GM19463 (cell line): ENCODE measurements around the gene RABL6.

Experiments
- ATAC-seq: cut with Tn5 transposase; IDR thresholded peaks from one replicate; pipeline ENCODE4 v1.9.1; 2021; ENCODE audit warnings: mild to moderate bottlenecking, moderate library complexity; ENCODE audit not compliant: unreplicated experiment

RABL6 gene

DNA sequence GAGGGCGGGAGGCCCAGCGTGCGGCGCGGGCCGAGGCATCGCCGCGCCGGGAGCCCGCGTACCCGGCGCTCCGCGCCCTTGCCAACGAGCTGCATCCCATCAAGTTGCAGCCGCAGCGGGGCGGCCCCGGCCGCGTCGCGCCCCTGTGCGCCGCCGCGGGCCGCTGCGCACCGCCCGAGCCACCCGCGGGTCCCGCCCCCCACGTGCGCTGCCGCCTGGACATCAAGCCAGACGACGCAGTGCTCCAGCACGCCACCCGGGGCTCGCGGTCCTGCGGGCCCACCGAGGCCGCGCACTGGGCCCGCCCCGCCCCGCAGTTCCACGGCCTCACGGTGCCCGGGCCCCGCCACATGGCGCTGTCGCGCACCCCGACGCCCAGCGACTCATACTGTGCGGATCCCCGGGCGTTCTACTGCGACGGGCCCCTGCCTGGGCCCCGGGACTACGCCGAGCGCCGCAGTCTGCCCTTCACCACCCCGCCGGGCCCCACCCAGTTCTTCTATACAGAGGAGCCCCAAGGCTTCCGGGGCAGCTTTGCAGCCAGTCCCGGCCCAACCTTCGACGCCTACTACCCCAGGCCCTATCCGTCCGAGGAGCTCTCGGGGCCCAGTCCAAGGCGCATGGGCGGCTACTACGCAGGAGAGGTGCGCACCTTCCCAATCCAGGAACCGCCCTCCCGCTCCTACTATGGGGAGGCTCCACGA, 37.2 kb downstream of the RABL6 start:
- no peak for ATAC-seq

DNA sequence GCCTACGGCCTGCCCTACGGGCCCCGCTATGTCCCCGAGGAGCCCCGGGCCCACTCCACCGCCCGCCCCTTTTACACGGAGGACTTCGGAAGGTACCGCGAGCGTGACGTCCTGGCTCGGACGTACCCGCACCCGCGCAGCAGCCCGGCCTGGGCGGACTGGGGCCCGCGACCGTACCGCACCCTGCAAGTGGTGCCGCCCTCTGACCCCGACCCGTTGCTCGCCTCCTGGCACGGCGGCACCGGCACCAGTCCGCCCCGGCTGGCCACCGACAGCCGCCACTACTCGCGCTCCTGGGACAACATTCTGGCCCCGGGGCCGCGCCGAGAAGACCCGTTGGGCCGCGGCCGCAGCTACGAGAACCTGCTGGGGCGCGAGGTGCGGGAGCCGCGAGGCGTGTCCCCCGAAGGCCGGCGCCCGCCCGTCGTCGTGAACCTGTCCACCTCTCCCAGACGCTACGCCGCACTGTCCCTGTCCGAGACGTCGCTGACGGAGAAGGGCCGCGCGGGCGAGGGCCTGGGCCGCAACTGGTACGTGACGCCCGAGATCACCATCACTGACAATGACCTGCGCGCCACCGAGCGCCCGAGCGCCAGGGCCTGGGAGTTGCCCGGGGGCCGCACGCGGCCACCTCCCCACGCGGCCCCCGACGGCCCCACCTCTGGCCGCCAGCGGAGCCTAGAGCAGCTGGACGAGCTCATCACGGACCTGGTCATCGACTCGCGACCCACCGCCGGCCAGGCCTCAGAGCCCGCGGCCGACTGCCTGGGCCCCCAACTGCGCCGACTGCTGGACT, 37.9 kb downstream of the RABL6 start:
- ATAC-seq = no peak

DNA sequence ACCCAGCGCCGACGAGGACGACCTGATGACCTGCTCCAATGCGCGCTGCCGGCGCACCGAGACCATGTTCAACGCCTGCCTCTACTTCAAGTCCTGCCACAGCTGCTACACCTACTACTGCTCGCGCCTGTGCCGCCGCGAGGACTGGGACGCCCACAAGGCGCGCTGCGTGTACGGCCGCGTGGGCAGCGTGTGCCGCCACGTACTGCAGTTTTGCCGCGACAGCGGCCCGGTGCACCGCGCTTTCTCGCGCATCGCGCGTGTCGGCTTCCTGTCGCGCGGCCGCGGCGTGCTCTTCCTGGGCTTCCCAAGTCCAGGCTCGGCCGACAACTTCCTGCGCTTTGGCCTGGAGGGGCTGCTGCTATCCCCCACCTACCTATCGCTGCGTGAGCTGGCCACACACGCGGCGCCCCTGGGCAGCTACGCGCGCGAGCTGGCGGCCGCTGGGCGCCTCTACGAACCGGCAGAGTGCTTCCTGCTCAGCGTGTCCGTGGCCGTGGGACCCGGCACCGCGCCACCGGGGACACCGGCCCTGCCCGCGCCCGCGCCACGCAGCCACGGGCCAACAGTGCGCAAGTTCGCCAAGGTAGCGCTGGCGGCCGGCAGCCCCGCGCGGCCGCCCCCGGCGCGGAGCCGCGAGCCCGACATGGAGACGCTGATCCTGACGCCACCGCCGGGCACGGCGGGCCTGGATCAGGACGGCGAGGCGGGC, 38.8 kb downstream of the RABL6 start:
- ATAC-seq = no peak

DNA sequence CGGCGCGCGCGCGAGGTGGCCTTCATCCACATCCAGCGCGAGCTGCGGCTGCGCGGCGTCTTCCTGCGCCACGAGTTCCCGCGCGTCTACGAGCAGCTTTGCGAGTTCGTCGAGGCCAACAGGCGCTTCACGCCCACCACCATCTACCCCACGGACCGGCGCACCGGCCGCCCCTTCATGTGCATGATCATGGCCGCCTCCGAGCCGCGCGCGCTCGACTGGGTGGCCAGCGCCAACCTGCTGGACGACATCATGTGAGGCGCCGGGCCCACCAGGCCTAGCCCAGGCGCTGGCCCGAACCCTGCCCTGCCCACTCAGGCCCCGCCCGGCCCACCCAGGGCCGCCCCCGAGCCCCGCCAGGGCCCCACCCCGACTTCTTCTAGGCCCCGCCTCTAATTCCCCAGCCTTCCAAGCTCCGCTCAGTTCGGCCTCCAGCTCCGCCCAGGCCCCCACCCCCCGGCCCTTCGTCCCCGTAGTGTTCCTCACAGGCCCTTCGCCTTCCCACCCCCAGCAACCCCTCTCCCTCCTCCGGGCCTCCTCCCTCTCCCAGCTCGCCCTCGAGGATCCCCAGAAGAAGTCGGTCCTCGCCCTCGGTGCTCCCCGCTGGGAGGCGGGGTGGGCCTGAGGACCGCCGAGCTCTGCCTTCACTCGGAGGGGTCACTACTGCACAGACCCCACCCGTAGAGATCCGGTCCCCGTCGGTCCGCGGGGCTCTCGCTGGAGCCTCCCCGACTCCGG, 39.5 kb downstream of the RABL6 start:
- ATAC-seq = no peak

DNA sequence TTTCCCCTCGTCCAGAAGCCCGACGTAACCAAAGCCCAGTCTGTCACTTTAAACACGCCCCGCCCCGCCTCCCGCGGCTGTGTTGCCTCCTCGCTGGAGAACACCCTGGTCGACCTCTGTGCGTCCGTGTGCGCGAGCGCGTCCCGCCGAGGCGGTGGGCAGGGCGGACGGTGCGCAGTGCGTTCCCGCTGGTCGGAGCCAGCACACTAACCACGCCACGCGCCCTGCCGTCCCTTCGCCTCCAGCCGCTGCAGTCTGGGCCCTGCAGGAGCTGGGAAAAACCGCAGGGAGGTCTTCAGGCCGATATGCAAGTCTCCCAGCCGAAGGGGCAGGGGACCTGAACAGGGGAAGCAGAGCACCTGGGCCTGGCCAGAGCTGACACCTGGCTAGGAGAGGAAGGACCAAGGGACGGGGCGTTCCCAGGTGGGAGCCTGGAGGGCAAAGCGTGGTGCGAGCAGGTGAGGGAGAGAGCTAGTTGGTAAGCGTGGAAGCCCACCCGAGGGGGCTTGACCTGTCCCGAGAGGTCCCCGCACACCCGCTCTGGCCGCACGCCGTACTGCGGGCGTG, 40.2 kb downstream of the RABL6 start:
- ATAC-seq = no peak

DNA sequence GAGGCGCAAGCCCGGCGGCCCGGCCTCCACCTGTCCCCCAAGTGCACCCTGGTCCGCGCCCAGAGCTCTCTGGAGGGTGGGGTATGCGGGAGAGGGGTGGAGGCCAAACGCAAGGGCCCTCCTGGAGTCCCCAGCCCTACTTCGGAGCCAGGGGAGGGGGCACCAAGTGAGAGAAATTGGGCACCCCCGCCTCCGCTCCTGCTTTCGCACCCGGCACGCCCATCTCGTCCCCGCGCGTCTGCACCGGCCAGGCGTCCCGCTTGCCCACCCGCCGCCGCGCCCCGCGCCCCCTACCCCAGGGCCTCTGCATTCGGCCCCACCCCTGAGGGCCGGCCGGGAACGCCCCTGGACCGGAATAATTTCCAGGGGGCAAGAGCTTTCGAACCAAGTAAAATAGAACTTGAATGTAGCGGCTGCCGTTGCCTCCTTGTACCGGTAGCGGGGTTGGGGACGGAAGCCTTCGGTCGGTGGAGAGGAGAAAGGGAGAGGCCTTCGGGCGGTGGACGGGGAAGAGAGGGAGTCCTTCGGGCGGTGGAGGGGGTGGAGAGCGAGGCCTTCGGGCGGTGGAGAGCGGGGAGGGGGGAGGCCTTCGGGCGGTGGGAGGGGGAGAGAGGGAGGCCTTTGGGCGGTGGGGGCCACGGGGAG, 40.8 kb downstream of the RABL6 start:
- peak; percentile 8 for ATAC-seq

DNA sequence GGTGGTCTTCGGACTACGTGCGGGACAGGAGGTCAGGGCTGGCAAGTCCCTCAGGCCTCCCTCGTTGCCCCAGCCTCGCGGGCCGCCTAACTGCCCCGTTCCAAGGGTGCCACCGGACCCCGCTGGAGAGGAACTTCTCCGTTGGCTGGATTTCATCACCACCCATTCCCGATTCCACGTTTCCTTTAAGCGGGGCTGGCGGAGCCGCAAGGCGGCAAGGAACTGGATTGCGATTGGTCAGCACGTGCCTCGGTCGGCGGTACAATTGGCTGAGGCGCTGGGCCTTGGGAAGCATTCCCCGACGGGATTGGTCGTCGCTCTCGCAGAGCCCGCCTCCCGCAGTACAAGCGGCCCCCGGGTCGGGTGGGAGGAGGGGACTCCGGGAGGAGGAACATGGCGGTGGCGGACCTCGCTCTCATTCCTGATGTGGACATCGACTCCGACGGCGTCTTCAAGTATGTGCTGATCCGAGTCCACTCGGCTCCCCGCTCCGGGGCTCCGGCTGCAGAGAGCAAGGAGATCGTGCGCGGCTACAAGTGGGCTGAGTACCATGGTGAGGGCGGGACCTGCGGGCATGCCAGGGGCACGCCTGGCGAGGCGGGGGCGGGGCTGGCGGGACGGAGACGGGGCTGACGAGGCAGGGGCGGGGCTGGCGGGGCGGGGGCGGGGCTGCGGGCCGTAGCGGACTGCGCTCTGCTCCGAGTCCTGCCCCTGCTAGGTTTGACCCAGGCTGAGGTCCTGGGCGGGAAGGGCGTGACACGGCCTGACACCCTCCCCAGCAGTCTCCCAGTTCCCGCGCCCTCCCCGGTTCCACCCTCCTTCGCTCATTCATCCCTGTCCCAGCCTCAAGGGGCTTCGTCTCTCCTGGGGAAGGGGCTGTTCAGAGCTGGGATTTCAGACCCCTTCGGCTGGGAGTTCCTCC, 41.6 kb downstream of the RABL6 start, which contains the start of gene PHPT1:
Gene PHPT1, plus strand, starts transcription at position 372 of the 922 bp plus-strand sequence. Its CDS starts 22 bp downstream, at position 394.
- ATAC-seq = peak; percentile 77

DNA sequence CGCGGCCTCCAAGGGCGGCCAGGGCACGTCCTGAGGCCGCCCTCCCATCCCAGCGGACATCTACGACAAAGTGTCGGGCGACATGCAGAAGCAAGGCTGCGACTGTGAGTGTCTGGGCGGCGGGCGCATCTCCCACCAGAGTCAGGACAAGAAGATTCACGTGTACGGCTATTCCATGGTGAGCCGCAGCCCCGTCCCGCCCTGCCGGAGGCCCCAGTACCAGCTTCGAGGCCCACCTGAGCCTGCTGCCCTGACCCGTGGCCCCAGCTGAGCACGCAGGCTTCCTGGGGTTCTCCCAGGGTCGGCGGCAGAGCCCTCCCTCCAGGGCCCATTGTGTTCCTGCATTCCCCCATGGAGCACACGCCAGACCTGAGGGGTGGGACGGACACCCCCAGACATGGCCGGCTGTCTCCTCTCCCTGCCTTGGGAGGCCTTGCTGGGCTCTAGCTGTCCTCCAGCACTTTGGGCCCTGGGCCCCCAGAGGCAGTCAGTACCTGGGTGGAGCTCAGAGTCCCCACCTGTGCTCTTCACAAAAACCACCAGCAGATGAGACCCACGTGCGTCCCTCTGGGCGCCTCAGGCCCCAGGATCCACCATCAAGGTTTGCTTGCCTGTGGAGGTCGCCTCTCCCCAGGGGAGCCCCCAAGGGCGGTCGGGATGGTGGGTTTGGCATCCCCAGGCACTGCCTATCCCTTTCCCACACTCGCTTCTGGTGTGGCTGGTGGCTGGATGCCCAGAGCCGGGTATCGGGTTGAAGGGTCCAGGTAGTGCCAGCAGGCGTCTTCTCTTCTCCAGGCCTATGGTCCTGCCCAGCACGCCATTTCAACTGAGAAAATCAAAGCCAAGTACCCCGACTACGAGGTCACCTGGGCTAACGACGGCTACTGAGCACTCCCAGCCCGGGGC, 42.5 kb downstream of the RABL6 start:
- no peak for ATAC-seq

DNA sequence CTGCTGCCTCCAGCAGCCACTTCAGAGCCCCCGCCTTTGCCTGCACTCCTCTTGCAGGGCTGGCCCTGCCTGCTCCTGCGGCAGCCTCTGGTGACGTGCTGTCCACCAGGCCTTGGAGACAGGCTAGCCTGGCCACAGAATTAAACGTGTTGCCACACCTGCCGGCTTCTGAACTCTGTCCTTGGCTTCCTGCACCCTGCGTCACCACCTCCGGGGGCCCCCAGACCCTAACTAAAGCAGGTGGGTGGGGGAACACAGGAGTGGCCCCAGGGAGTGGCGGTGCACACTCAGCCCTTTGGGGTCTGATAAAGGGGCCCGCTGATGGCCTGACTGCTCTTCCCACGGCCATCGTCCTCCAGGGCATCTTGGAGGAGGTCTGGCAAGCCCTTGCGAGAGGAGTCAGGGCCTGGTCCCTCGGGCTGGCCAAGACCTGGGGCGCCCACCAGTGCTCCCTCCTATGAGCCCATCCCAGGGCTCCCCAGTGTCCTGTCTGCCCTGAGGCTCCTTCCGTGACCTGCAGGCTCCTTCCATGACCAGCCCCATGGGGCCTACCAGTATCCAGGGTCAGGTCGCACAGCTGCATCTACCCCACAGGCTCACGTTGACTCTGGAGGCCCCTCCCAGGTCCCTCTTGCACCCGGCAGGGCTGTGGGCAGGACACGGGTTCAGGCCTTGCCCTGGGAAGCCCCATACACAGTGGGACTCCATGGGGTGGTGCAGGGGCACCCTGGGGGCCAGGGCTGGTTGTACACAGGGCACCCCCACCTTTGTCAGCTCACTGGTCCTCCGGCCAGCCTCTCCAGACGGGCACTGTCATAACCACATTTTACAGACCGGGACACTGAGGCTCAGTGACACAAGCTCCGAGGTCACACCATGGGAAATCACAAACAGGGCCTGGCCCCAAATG, 43.4 kb downstream of the RABL6 start:
- no peak for ATAC-seq

DNA sequence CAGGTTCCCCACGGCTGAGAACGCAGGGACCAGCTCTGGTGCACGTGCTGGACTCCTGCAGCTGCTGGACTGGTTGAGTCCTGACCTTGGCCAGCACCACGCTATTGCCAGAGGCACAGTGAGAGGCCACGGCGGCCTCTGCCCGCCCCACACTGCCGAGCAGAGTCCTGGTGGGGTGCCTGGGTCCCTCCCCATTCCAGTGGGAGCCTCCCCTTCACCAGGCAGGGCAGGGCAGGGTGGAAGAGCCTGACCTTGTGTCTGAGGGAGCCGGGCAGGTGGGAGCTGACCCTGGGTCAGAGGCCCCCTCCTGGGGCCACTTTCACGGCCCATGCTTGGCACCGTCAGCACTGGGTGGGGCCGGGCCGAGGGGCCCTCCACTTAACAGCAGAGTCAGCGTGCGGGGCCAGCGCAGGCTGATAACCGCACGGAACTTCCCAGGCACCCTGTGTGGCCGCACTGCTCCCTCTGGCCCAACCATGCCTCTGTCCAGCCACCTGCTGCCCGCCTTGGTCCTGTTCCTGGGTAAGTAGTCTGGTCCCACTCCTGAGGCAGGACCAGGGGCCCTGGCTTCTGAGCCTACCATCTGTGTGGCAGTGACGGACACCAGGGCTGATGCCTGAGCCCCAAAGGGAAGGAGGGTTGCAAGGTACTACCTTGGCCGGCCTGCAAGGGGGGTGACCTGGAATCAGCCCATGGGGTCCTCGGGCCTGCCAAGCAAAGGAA, 44.4 kb downstream of the RABL6 start, which contains the start of gene MAMDC4:
Gene MAMDC4, plus strand, starts transcription at position 406 of the 723 bp plus-strand sequence. Its CDS starts 71 bp downstream, at position 477.
- no peak for ATAC-seq

DNA sequence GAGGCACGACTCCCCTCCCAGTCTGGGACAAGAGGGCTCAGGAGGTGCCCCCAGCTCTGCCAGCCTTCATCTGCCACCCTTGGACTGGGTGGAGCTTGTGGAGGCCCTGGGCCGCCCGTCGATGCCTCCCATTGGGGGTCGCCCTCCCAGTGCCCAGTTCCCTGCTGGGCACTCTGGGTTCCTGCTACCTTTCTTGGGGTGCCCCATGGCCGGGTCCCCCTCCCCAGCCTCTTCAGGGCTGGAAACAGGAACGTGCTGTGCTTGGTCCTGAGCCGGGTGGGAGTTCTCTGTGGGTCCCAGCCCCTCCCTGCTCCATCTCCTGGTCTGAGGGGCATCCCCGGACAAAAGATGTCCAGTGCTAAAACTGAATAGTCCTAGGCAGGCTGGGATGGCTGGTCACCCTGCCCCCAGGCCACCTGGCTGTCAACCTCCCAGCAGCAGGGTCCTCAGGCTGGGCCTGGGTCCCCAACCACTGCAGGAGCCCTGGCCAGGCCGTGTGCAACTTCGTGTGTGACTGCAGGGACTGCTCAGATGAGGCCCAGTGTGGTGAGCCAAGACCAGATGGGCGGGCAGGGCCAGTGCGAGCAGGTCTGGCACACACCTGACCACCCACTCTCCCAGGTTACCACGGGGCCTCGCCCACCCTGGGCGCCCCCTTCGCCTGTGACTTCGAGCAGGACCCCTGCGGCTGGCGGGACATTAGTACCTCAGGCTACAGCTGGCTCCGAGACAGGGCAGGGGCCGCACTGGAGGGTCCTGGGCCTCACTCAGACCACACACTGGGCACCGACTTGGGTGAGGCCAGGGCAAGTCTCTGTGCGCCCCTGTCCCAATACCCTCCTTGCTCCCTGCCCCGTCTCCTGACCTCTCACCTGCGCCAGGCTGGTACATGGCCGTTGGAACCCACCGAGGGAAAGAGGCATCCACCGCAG, 45.2 kb downstream of the RABL6 start:
- ATAC-seq = no peak

DNA sequence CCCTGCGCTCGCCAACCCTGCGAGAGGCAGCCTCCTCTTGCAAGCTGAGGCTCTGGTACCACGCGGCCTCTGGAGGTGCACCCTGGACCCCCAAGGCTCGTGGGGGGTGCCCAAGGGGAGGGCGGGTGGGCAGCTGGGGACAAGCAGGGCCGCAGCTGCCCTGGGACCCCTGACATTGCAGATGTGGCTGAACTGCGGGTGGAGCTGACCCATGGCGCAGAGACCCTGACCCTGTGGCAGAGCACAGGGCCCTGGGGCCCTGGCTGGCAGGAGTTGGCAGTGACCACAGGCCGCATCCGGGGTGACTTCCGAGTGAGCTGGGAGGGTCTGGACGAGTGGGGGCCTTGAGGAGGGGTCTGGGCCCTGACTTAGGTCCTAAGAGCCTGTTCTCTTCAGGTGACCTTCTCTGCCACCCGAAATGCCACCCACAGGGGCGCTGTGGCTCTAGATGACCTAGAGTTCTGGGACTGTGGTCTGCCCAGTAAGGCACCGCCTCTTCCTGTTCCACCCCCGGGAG, 45.9 kb downstream of the RABL6 start:
- ATAC-seq = no peak

DNA sequence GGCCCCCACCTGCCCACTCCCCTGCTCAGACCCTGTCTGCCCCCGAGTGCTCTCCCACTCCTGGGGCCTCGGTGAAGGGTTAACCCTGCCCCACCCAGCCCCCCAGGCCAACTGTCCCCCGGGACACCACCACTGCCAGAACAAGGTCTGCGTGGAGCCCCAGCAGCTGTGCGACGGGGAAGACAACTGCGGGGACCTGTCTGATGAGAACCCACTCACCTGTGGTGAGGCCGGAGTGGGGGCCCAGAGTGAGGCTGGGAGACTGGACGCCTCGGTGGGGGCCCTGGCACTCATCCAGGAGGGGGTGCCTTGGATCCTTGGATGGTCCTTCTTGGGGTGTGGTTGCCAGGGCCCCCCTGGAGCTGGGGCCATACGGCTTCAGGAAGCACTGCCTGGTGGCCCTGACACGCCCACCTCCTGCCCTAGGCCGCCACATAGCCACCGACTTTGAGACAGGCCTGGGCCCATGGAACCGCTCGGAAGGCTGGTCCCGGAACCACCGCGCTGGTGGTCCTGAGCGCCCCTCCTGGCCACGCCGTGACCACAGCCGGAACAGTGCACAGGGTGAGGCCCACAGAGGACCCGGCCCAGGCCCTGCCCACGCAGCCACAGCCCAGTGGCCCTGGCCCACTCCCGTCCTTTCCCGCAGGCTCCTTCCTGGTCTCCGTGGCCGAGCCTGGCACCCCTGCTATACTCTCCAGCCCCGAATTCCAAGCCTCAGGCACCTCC, 46.5 kb downstream of the RABL6 start:
- ATAC-seq = no peak

DNA sequence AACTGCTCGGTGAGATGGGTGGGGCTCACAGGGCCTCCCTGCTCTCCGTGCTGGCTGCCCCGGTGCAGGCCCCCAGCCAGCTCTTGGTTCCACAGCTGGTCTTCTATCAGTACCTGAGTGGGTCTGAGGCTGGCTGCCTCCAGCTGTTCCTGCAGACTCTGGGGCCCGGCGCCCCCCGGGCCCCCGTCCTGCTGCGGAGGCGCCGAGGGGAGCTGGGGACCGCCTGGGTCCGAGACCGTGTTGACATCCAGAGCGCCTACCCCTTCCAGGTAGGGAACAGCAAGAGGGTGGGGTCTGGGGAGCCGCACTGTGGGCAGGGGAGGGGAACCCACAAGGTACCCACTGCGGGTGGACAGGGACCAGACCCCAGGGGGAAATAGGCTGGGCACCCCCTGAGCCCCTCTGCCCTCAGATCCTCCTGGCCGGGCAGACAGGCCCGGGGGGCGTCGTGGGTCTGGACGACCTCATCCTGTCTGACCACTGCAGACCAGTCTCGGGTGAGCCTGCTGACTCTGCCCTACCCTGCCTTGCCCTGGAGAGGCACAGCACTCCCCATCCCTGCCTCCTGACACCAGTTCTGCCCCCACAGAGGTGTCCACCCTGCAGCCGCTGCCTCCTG, 47.2 kb downstream of the RABL6 start:
- ATAC-seq = no peak
